Esophagus squamous epithelium (tissue), 5 donors: ENCODE measurements around the gene KCNH4. TPM values are rescaled to one million over a fixed set of nuclear protein-coding genes. Genes with fewer than 3 reads are reported as not detected.
A peak's percentile ranks its signal among the peaks of the same experiment; 100 is the strongest.

Source experiments
- DNase-seq: peaks from one replicate; lab custom pipeline; 2025; lab: John Stamatoyannopoulos, UW
- H3K27ac ChIP-seq, 4 donors: fragments of 200-600 bp; sonication (generic); one replicate each; pipeline ENCODE4 v1.5.1; 2016 to 2019; ENCODE audit warnings: mild to moderate bottlenecking in 1 of 4
- H3K27me3 ChIP-seq, 4 donors: fragments of 200-600 bp; sonication (generic); 1 replicate in 3 of 4; 2 replicates in 1 of 4; pipeline versions ENCODE4 v1.5.1 to v1.6.0; 2017 to 2021; ENCODE audit warnings: antibody characterized with exemption in 1 of 4
- H3K36me3 ChIP-seq, 3 donors: fragments of 200-600 bp; sonication (generic); one replicate each; pipeline ENCODE4 v1.5.1; 2016 to 2019
- H3K4me1 ChIP-seq, 3 donors: fragments of 200-600 bp; sonication (generic); one replicate each; pipeline ENCODE4 v1.5.1; 2017 to 2019
- H3K4me3 ChIP-seq, 4 donors: fragments of 200-600 bp; sonication (generic); 1 replicate in 3 of 4; 2 replicates in 1 of 4; pipeline ENCODE4 v1.5.1; 2016 to 2019; ENCODE audit warnings: mild to moderate bottlenecking in 2 of 4, moderate library complexity in 1 of 4
- H3K9me3 ChIP-seq, 3 donors: fragments of 200-600 bp; sonication (generic); one replicate each; pipeline ENCODE4 v1.5.1; 2016 to 2019
- POLR2A ChIP-seq, 4 donors: fragments of 450-650 bp; IDR thresholded peaks; one replicate each; pipeline ENCODE4 v1.6.1; 2017; ENCODE audit warnings: antibody characterized with exemption in 4 of 4, mild to moderate bottlenecking in 4 of 4, moderate library complexity in 3 of 4
- WGBS, 2 donors: methylation state at CpG; one replicate each; pipeline ENCODE4 v1.1.5; 2018; 5-methylcytosine and 5-hydroxymethylcytosine counted together
- intact Hi-C: fragments of 100-400 bp; cut with DNase I; formaldehyde crosslinking; loops from one replicate; pipeline ENCODE4 v1.15.0; 2022
- total RNA-seq, 4 donors: library from RNA; depleted of rRNA; stranded (reverse); fragments of >200 nt; gene quantifications; one replicate each; pipeline ENCODE4 v1.1.0, GENCODE V29; 2016
- TF ChIP-seq, protein P1 (sequence below), 6 experiments: fragments of 450-650 bp in 4 of 6; fragments of 200-600 bp in 2 of 6; sonication (generic) in 2 of 6; IDR thresholded peaks; one replicate each; pipeline ENCODE4 v1.5.1; 2016 to 2019; ENCODE audit warnings: antibody characterized with exemption in 6 of 6, mild to moderate bottlenecking in 4 of 6, moderate library complexity in 4 of 6
- donor health status: DM: yes; HTN: yes; CAD: no.

Gene KCNH4
- total RNA-seq, 4 donors from 2014 or later, result under 0.01 to 0.09 TPM; not detected in 2

DNA sequence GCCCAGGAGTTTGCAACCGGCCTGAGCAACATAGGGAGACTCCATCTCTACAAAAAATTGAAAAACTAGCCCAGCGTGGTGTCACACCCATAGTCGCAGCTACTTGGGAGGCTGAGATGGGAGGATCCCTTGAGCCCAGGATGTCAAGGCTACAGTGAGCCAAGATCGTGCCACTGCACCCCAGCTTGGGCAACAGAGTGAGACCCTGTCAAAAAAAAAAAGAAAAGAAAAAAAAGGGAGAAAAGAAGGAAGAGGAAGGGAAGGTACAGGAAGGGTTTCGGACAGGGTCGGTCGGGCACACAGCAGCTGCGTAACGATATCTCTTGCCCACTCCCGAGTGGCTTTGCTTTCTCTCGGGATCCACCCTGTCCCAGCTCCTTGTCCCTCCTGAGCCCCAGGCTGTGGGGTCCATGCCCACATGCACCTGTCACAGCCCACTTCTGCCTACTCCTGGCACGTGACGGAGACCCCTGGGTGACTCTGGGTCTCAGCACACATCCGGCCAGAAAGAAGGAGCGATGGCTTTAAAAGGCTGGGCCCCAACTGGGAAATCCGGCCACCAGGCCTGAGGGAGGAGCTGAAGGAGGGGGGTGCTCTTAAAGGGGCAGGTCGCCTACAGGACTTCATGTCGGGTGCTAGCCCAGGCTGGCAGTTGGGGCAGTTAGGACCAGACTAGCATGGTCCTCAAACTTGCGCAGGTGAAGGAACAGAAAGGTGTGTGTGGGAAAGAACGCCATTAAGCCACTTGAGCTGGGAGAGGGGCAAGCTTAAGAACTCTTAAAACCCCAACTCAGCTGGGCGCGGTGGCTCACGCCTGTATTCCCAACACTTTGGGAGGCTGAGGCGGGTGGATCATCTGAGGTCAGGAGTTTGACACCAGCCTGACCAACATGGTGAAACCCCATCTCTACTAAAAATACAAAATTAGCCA is 13.3 kb upstream of the KCNH4 start, which contains the start of gene GHDC:
TSS of gene GHDC (minus strand) at position 526 of the 931 bp plus-strand sequence. CDS start 913 bp downstream, outside the sequence.
- TF ChIP-seq, protein P1, sequence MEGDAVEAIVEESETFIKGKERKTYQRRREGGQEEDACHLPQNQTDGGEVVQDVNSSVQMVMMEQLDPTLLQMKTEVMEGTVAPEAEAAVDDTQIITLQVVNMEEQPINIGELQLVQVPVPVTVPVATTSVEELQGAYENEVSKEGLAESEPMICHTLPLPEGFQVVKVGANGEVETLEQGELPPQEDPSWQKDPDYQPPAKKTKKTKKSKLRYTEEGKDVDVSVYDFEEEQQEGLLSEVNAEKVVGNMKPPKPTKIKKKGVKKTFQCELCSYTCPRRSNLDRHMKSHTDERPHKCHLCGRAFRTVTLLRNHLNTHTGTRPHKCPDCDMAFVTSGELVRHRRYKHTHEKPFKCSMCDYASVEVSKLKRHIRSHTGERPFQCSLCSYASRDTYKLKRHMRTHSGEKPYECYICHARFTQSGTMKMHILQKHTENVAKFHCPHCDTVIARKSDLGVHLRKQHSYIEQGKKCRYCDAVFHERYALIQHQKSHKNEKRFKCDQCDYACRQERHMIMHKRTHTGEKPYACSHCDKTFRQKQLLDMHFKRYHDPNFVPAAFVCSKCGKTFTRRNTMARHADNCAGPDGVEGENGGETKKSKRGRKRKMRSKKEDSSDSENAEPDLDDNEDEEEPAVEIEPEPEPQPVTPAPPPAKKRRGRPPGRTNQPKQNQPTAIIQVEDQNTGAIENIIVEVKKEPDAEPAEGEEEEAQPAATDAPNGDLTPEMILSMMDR (IDR thresholded peaks at IDR 0.05), result peak in 1 of 6 experiments; percentile 34
- peak in 1 of 4 donors; percentile 15 for TF ChIP-seq POLR2A (IDR thresholded peaks at IDR 0.05)
- intact Hi-C loops, result no loop called here
- WGBS, 2 donors, result 7 to 23% methylated on average over 11 to 21 of the region's 24 CpGs
- H3K27ac ChIP-seq, result peak within 1 kb of the TSS; percentile 68 to 90 (median 88)
- peaks cover 12 to 27% (median 14%) of the 10 kb centered on the region in 3 donors for H3K4me1 ChIP-seq
- H3K36me3 ChIP-seq, result no peaks in the 10 kb centered on the region
- DNase-seq, result no peak
- no peaks in the 10 kb centered on the region for H3K9me3 ChIP-seq
- no peaks in the 10 kb centered on the region for H3K27me3 ChIP-seq
- H3K4me3 ChIP-seq, result peak within 1 kb of the TSS; percentile 48 to 87 (median 74)

DNA sequence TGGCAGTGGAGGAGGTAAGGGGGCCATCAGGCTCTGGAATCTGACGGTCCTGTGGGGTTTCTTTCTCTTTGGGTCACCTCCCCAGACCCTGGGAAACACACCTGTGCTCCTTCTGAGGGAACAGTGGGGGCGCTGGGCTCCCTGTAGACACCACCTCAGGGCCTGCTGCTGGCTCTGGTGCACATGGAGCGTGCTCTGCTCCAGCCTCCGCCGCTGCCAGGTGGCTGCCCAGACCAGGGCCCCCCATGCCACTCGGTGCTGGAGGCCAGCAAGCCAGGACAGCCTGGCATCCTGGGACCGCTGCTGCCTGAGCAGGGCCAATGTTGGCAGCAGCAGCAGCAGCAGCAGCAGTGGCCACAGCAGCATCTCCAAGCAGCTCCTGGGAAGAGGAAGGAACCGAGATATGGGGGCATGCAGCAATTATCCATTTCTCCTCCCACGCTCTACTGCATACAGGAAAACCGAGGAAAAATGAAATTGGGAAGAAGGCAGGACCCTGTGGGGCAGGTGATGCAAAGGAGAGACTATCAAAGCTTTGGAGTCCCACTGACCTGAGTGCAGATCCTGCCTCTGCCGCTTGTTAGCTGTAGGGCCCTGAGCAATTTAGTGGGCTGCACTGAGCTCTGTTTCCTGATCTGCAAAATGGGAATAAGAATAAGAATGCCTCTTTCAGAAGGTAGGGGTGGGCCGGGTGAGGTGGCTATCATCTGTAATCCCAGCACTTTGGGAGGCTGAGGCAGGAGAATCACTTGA is 12.4 kb upstream of the KCNH4 start:
- no peak for DNase-seq
- intact Hi-C loops, result no loop called here
- no peaks in the 10 kb centered on the region for H3K36me3 ChIP-seq
- H3K4me1 ChIP-seq, result peaks cover 12 to 27% (median 14%) of the 10 kb centered on the region in 3 donors
- TF ChIP-seq, protein P1 (IDR thresholded peaks at IDR 0.05), result no peak
- no peak for TF ChIP-seq POLR2A (IDR thresholded peaks at IDR 0.05)
- H3K27ac ChIP-seq, result peak overlapping the region in 2 of 4 donors; percentile 88 to 90
- 67 to 86% methylated on average over 2 to 6 of the region's 12 CpGs for WGBS, 2 donors
- H3K4me3 ChIP-seq, result peak overlapping the region; percentile 48 to 87 (median 74)
- no peaks in the 10 kb centered on the region for H3K9me3 ChIP-seq
- H3K27me3 ChIP-seq, result no peaks in the 10 kb centered on the region

DNA sequence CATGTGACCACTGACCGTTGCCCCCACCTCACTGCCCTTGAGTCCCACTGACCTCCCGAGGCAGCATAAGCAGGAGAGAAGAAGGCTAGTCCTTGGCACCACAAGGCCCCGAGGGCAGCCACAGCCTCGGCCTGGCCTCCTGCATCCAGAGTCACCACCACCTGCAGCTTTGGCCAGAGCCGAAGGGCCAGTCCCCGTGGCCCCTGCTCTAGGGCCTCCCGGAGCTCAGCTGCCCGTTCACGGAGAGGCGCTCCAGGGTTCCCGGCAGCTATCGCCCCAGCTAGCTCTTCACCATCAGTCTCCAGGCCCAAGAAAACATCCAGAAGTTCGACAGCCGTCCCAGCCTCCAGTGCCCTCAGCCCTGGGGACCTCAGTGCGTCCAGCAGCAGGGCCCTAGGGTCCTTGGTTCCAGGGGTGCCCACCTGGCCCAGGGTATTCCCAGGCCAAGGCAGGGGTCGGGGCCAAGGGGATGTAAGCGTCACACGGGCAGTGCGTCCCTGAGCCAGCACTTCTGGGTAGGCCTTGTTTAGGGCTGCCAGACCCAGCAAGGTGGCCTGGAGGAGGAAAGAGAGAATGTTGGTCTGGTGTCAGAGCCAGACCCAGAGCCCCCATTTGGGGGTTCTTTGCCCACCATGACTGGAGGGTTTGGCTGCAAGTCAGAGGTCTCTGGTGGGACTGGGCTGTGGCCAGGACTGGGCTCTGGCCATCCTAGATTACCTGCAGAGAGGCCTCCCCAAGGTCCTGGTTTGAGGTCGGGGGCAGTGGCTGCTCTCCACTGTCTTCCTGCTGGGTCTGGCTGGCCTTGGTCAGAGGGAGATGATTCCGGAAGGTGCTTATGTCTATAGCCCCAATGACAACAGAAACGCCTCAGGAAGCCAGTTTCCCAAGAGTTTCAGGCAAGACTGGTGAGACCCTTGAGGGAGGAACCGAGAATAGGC is 11.5 kb upstream of the KCNH4 start:
- no peaks in the 10 kb centered on the region for H3K9me3 ChIP-seq
- H3K36me3 ChIP-seq, result no peaks in the 10 kb centered on the region
- no peak for TF ChIP-seq POLR2A (IDR thresholded peaks at IDR 0.05)
- TF ChIP-seq, protein P1 (IDR thresholded peaks at IDR 0.05), result no peak
- peak overlapping the region in 1 of 4 donors; percentile 87 for H3K4me3 ChIP-seq
- no peak overlapping the region for H3K27ac ChIP-seq
- 84% methylated on average over 10 of the region's 23 CpGs; no CpG with 5 or more reads in 1 of the 2 donors for WGBS, 2 donors
- no peak for DNase-seq
- no peaks in the 10 kb centered on the region for H3K27me3 ChIP-seq
- intact Hi-C loops, result no loop called here
- H3K4me1 ChIP-seq, result peaks cover 12 to 27% (median 14%) of the 10 kb centered on the region in 3 donors

DNA sequence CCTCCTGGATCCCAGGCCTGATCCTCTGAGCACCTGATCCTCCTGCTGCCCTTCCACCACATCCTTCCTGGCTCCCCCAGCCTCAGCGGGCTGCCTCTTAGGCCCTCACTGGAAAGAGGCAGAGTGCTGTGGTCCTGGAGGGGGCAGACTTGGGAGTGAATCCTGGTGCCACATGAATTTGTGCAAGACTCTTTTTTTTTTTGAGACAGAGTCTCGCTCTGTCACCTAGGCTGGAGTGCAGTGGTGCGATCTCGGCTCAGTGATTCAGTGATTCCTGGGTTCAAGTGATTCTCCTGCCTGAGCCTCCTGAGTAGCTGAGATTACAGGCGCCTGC is 10.3 kb upstream of the KCNH4 start:
- WGBS, 2 donors, result 93 to 96% methylated on average over 5 of the region's 5 CpGs
- intact Hi-C loops, result no loop called here
- H3K27me3 ChIP-seq, result no peaks in the 10 kb centered on the region

More for the DNA sequence above, 10.3 kb upstream of the KCNH4 start:
- no peak overlapping the region for H3K27ac ChIP-seq
- no peaks in the 10 kb centered on the region for H3K36me3 ChIP-seq
- H3K4me1 ChIP-seq, result peaks cover 12 to 27% (median 14%) of the 10 kb centered on the region in 3 donors
- DNase-seq, result no peak
- TF ChIP-seq, protein P1 (IDR thresholded peaks at IDR 0.05), result no peak
- TF ChIP-seq POLR2A (IDR thresholded peaks at IDR 0.05), result no peak
- H3K9me3 ChIP-seq, result no peaks in the 10 kb centered on the region
- no peak overlapping the region for H3K4me3 ChIP-seq
